ENCODE results near the gene CEP41.

CEP41 gene

GRCh38 chr7:130350945-130351790, 89.6 kb downstream of the CEP41 start:
- DNase-seq (no peak), ATAC-seq (peak; percentile 70)

- no peak for ATAC-seq
- DNase-seq, result no peak
These were observed 90.7 kb downstream of the CEP41 start for GRCh38 chr7:130349911-130350782.

GRCh38 chr7:130346941-130347340, 93.9 kb downstream of the CEP41 start:
- ATAC-seq (no peak), DNase-seq (no peak)

- DNase-seq, result no peak
- ATAC-seq, result no peak
These were observed 94.5 kb downstream of the CEP41 start for GRCh38 chr7:130346177-130346905.

- no peak for ATAC-seq
- no peak for DNase-seq
These were observed 95.1 kb downstream of the CEP41 start for GRCh38 chr7:130345725-130346124.

- DNase-seq (no peak), ATAC-seq (no peak)
These were observed 95.7 kb downstream of the CEP41 start for GRCh38 chr7:130345136-130345535.

GRCh38 chr7:130344271-130344866, 96.4 kb downstream of the CEP41 start, which contains the start of gene CPA5:
Gene CPA5, plus strand, starts transcription at chr7:130344816. Its CDS starts 1,670 bp downstream, at chr7:130346486.
- no peak for ATAC-seq
- DNase-seq, result no peak

All from stimulated activated naive CD8-positive, alpha-beta T cell treated with anti-CD3 and anti-CD28 coated beads, Interleukin-15, Interleukin-2, amounts not matched to agents 100 U/mL and 50 U/mL, for 24 hours (primary cell).